MM.1S (cell line): ENCODE measurements around the gene OASL.
"Not testable (repeated sequence)": the region's sequence is repeated elsewhere in the genome, so short reads cannot be mapped to it uniquely, and the experiment has no call there.

Experiments used
- DNase-seq: peaks from one replicate; pipeline ENCODE4 v3.0.0-alpha.2; 2015
- H2AFZ ChIP-seq: fragments of 300-600 bp; sonication (generic); 2 replicates; pipeline ENCODE4 v1.6.0; 2016; ENCODE audit warnings: antibody characterized with exemption, low read length
- H3F3A ChIP-seq: fragments of 300-600 bp; sonication (generic); 2 replicates; pipeline ENCODE4 v1.6.1; 2016; ENCODE audit warnings: mild to moderate bottlenecking, antibody characterized with exemption, low read length, moderate library complexity, mixed read lengths; ENCODE audit not compliant: insufficient read depth
- H3K27ac ChIP-seq: fragments of 300-600 bp; sonication (generic); 2 replicates; pipeline ENCODE4 v1.5.1; 2016; ENCODE audit warnings: mild to moderate bottlenecking, low read length
- H3K27me3 ChIP-seq: fragments of 300-600 bp; sonication (generic); replicated peaks from 2 replicates; pipeline ENCODE4 v1.6.0; 2016; ENCODE audit warnings: low read length; ENCODE audit not compliant: insufficient read depth
- H3K36me3 ChIP-seq: fragments of 300-600 bp; sonication (generic); replicated peaks from 2 replicates; pipeline ENCODE4 v1.6.1; 2016; ENCODE audit warnings: mild to moderate bottlenecking, low read length, mixed read lengths; ENCODE audit not compliant: insufficient read depth
- H3K4me1 ChIP-seq: fragments of 300-600 bp; sonication (generic); 2 replicates; pipeline ENCODE4 v1.6.1; 2016; ENCODE audit warnings: low read length, mixed read lengths
- H3K4me2 ChIP-seq: fragments of 300-600 bp; sonication (generic); 2 replicates; pipeline ENCODE4 v1.6.0; 2016; ENCODE audit warnings: low read depth, low read length
- H3K4me3 ChIP-seq: fragments of 300-600 bp; sonication (generic); 2 replicates; pipeline ENCODE4 v1.5.1; 2016; ENCODE audit warnings: low read length, mixed read lengths
- H3K79me2 ChIP-seq: fragments of 300-600 bp; sonication (generic); 2 replicates; pipeline ENCODE4 v1.6.1; 2016; ENCODE audit warnings: mixed run types, low read length, mixed read lengths
- H3K9ac ChIP-seq: fragments of 300-600 bp; sonication (generic); 2 replicates; pipeline ENCODE4 v1.6.1; 2016; ENCODE audit warnings: low read length, mixed read lengths
- H3K9me2 ChIP-seq: fragments of 300-600 bp; sonication (generic); replicated peaks from 2 replicates; pipeline ENCODE4 v1.6.1; 2016; ENCODE audit warnings: mild to moderate bottlenecking, low read length, mixed read lengths; ENCODE audit not compliant: insufficient read depth
- H3K9me3 ChIP-seq: fragments of 300-600 bp; sonication (generic); replicated peaks from 2 replicates; pipeline ENCODE4 v1.6.1; 2016; ENCODE audit warnings: mild to moderate bottlenecking, low read length, mixed read lengths; ENCODE audit not compliant: insufficient read depth
- H4K20me1 ChIP-seq: fragments of 300-600 bp; sonication (generic); 2 replicates; pipeline ENCODE4 v1.6.1; 2016; ENCODE audit warnings: mild to moderate bottlenecking, low read length, moderate library complexity, mixed read lengths; ENCODE audit not compliant: insufficient read depth
- CTCF ChIP-seq: fragments of 300-600 bp; sonication (generic); IDR thresholded peaks from 2 replicates; pipeline ENCODE4 v1.5.1; 2016; ENCODE audit warnings: antibody characterized with exemption, low read length, mixed read lengths
- EZH2 ChIP-seq: fragments of 300-600 bp; sonication (generic); optimal IDR thresholded peaks from 2 replicates; pipeline ENCODE3; 2017; ENCODE audit warnings: low read depth, mild to moderate bottlenecking, antibody characterized with exemption, low read length, mixed read lengths
- EZH2phosphoT487 ChIP-seq: fragments of 300-600 bp; sonication (generic); IDR thresholded peaks from 2 replicates; pipeline ENCODE4 v1.6.1; 2018; ENCODE audit warnings: antibody characterized with exemption, low read length

Gene OASL

GRCh38 chr12:121084229-121084628 is 45.2 kb upstream of the OASL start:
- TF ChIP-seq EZH2 (no peak), CTCF (no peak), EZH2phosphoT487 (no peak)
- Histone ChIP-seq H3K27me3 (no peaks in the 10 kb centered on the region), H3F3A (no peaks in the 10 kb centered on the region)

GRCh38 chr12:121080909-121081308 is 41.9 kb upstream of the OASL start:
- Histone ChIP-seq H4K20me1 (no peaks in the 10 kb centered on the region), H3K9me2 (no peaks in the 10 kb centered on the region), H3K27me3 (no peaks in the 10 kb centered on the region), H3K9me3 (no peaks in the 10 kb centered on the region), H3K9ac (no peak overlapping the region), H3K79me2 (no peaks in the 10 kb centered on the region), H3K36me3 (no peaks in the 10 kb centered on the region), H2AFZ (no peak overlapping the region), H3K27ac (no peak overlapping the region), H3K4me3 (no peak overlapping the region), H3K4me2 (no peak overlapping the region), H3K4me1 (no peaks in the 10 kb centered on the region), H3F3A (no peaks in the 10 kb centered on the region)
- DNase-seq: no peak
- TF ChIP-seq EZH2phosphoT487 (no peak), CTCF (no peak), EZH2 (no peak)

More at GRCh38 chr12:121084229-121084628, 45.2 kb upstream of the OASL start:
- DNase-seq: no peak
- no peaks in the 10 kb centered on the region for H3K4me1 ChIP-seq
- no peaks in the 10 kb centered on the region for H3K79me2 ChIP-seq
- no peak overlapping the region for H3K27ac ChIP-seq
- H3K4me2 ChIP-seq: no peak overlapping the region
- H2AFZ ChIP-seq: no peak overlapping the region
- no peaks in the 10 kb centered on the region for H3K9me2 ChIP-seq
- H4K20me1 ChIP-seq: no peaks in the 10 kb centered on the region
- H3K9me3 ChIP-seq: no peaks in the 10 kb centered on the region
- no peaks in the 10 kb centered on the region for H3K36me3 ChIP-seq
- H3K9ac ChIP-seq: no peak overlapping the region
- no peak overlapping the region for H3K4me3 ChIP-seq

- DNase-seq: no peak
Observed at GRCh38 chr12:121079736-121080272, 40.8 kb upstream of the OASL start.

GRCh38 chr12:121077440-121077839 is 38.4 kb upstream of the OASL start:
- not testable (repeated sequence) for DNase-seq, H3K27ac ChIP-seq, H3F3A ChIP-seq, H4K20me1 ChIP-seq, H3K4me2 ChIP-seq, H3K4me1 ChIP-seq, H3K9me2 ChIP-seq, H3K9ac ChIP-seq, H3K27me3 ChIP-seq, H3K4me3 ChIP-seq, H2AFZ ChIP-seq, H3K36me3 ChIP-seq, H3K79me2 ChIP-seq, H3K9me3 ChIP-seq

More at GRCh38 chr12:121079736-121080272, 40.8 kb upstream of the OASL start:
- Histone ChIP-seq H3K9me3 (no peaks in the 10 kb centered on the region), H3K4me2 (no peak overlapping the region), H3K4me1 (no peaks in the 10 kb centered on the region), H3F3A (no peaks in the 10 kb centered on the region), H3K27me3 (no peaks in the 10 kb centered on the region), H3K36me3 (no peaks in the 10 kb centered on the region), H2AFZ (no peak overlapping the region), H3K9ac (no peak overlapping the region), H3K27ac (no peak overlapping the region), H3K9me2 (no peaks in the 10 kb centered on the region), H4K20me1 (no peaks in the 10 kb centered on the region), H3K79me2 (no peaks in the 10 kb centered on the region), H3K4me3 (no peak overlapping the region)
- TF ChIP-seq CTCF: no peak

GRCh38 chr12:121075911-121076310 is 36.9 kb upstream of the OASL start:
- H3K4me2 ChIP-seq, H3K27ac ChIP-seq, H3K9ac ChIP-seq: not testable (repeated sequence)

More at GRCh38 chr12:121075911-121076310, 36.9 kb upstream of the OASL start:
- not testable (repeated sequence) for H3F3A ChIP-seq, DNase-seq, H3K4me1 ChIP-seq, H3K9me3 ChIP-seq, H3K9me2 ChIP-seq, H3K36me3 ChIP-seq, H2AFZ ChIP-seq, H3K27me3 ChIP-seq, H4K20me1 ChIP-seq, H3K79me2 ChIP-seq, H3K4me3 ChIP-seq
